ENCODE measurements around the gene NR2C2.

NR2C2 gene

DNA sequence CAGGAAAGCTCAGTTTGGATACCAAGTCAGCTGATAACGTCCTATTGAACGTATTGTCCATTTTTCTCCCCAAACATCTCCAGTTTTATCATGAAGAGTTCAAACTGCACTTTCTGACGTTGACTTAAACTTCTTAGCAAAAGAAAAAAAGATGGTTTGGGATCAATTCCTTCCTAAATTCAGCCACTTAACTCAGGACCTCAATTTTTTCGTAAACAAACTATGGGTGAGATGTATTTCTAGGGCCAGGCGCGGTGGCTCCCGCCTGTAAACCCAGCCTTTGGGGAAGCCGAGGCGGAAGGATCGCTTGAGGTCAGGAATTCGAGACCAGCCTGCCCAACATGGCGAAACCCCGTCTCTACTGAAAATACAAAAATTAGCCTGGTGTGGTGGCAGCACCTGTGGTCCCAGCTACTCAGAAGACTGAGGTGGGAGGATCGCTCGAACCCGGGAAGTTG lies 118.2 kb downstream of the NR2C2 start:
- no peak for DNase-seq

DNA sequence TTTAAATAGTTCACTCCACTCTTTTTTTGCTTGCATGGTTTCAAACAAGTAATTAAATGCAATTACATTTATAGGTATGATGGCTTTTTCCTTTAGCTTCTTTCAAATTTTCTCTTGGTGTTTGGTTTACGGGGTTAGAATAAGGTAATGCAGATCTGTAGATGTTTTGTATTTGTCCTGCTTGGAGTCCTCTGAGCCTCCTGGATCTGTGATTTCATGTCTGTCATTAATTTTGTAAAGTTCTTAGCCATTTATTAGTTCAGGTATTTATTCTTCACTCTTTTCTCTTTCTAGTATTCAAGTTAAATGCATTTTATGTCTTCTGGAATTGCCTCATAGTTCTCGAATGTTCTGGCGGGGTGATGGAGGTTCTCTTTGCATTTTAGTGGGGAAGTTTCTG lies 119.1 kb downstream of the NR2C2 start:
- DNase-seq, result no peak

DNA sequence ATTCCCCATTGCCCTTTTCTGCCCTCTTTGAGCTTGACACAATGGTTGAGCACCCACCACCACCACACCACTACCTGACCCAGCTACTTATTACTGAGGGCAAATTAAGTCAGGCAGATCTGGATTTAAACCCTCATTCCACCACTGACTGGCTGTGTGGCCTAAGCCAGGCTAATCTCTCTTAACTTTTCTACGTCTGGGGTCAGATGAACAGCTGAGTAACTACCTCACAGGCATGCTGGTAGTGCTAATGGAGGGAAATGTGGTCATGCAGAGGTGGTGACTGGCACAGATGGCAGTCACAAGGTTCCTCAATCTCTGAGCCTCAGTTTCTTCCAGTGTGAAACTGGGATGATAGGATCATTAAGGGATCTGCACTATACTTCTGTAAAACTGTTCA lies 122.1 kb downstream of the NR2C2 start:
- no peak for DNase-seq

DNA sequence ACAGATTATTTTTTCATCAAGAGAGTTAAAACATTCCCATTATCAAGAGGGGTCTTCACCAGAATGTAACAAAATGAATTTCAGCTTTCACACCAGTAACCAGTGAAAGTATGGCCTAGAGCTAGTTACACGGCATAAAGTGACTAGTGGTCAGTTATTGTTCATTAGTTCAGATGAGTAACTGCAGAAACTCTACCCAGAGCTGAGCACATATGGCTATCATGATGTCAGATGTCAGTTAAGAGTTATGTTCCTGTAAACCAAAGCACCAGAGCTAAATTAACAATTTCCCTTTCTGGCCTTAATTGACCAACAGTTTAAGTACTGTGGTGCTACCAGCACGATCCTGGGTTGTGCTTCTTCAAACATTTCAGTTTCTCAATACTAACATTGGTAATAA lies 124.3 kb downstream of the NR2C2 start:
- DNase-seq, result no peak

DNA sequence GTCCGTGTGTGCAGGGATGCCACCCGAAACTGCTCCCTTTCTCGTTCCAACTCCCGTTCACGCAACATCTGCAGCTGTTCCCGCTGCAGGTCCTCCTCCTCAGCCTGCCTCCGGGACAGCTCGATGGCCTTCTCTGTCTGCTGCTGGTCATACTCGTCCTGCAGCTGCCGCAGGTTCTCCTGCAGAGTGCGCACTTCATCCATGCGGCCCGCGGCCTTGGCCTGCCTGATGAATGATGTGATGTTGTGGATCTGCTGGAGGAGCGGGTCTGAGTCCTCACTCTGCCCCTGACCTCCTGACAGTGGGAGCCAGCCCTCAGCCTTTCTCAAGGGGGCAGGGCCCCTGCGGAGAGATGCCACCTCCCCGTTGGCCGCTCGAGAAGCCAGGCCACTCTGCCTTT lies 127.1 kb downstream of the NR2C2 start:
- DNase-seq, result no peak

DNA sequence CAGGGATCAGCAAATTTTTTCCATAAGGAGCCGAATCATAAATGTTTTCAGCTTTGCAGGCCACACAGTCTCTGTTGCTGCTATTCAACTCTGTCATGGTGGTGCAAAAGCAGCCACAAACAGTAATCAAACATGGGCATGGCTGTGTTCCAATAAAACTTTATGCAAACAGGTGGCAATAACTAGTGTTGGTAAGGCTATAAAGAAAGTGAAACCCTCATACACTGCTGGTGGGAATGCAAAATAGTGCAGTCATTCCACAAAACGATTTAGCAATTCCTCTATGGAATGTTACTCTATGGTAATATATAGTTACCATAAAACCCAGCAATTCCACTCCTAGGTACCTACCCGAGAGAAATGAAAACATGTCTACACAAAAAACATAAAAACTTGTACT lies 131.7 kb downstream of the NR2C2 start:
- no peak for DNase-seq

DNA sequence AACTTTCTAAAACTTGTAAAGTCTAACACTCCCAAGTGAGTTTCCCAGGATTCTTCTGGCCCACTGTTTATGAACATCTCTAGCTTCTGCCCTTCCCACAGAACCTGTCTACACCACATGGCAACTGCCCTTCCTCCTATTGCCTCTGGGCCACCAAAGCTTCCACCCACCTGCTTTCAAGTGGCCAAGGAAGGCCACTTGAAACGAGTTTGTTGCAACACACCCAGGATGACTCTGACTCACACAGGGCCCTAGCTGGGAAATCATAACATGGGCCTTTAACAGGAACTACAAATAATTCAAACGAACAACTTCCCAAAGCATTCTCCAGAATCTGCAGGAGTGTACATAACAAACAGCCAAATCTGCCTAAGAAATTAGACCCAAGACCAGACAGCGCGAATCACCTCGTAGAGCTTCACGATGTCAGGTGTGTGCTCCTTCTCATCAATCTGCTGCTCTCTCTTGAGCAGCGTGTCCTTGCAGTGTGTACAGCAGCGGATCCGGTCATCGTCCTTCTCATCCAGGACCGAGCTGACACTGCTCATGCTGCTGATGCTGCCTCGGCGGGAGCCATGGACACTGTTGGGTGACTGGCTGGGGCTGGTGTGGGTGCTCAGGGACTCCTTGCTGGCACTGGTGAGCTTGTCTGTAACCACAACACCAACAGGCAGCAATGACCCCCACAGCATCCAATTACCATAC lies 134.7 kb downstream of the NR2C2 start:
- DNase-seq, result peak; percentile 88

DNA sequence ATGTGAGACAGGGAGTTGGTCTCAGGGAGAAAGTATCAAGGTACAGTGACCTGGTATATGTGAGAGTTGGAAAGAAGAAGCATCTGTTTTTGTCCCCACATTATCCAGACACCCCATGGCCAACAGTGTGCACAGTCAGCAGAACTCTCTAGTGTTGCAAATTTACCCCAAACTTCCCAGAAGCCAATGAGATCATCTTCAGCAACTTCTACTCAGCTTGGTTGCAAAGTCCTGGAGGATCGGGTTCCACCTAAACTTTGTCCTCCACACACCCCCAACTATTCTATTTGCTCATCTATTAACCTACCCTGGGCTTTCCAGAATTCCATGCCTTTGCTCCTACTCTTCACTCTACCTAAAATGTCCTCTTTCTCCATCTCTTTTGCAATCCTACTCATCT lies 135.9 kb downstream of the NR2C2 start:
- DNase-seq, result no peak

DNA sequence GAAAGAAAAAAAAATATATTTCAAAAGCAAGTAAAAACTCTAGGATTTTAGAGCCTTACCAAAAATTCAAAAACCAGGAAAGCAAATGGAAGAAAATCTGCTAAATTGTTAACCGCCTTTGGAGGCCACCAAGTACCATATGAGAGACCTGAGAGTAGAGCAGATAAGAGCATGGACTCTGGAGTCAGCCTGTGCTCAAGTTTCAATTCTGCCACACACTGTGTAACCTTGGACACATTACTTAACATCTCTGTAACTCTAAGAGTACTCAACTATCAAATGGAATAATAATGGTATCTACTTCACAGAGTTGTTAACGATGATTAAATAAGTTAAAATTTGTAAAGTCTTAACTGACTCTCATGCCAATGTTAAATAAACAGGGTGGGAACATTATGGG lies 138.9 kb downstream of the NR2C2 start:
- no peak for DNase-seq

DNA sequence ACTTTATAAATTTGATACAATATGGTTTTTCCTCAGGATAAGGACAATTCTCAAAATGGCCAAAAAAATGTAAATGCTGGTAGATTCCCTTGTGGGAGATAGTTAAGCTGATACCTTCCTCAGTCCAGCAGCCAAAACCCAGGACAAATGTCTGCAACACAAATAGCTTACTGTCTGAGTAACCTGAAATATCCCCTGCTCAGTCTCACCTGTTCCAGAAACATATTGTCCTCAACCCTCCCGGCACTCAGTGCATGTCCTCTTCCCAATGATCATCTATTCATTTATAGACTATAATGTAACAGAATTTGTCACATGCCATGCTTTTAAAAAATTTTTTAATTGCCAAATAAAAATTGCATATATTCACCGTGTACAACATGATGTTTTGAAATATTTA lies 139.3 kb downstream of the NR2C2 start:
- no peak for DNase-seq

DNA sequence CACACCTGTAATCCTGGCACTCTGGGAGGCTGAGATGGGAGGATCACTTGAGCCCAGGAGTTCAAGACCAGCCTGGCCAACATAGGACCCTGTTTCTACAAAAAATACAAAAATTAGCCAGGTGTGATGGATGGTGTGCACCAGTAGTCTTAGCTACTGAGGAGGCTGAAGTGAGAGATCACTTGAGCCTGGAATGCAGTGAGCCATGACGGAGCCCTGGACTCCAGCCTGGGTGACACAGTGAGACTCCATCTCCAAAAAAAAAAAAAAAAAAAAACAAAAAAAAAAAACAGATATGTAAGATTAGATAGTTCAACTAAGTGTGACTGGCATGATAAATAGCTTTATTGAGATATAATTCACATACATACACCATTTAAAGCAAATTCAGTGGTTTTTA lies 141.8 kb downstream of the NR2C2 start:
- no peak for DNase-seq

DNA sequence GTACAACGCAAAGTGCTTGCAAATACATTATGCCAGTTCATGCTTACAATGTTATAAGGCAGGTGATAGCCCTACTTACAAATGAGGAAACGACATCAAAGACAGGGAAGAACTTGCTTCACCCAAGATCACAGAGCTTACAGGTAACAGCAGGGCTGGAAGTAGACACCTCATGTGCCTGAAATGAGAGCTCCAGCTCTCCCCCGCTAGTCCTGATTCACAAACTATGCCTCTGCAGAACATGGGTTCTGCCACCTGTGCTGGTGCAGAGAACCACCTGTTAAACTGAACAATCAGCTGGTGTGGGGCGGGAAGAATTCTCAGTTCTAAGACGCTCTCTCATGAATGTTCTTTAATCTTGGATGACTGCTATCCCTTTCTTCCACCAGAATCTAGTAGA lies 144.2 kb downstream of the NR2C2 start:
- DNase-seq, result no peak

DNA sequence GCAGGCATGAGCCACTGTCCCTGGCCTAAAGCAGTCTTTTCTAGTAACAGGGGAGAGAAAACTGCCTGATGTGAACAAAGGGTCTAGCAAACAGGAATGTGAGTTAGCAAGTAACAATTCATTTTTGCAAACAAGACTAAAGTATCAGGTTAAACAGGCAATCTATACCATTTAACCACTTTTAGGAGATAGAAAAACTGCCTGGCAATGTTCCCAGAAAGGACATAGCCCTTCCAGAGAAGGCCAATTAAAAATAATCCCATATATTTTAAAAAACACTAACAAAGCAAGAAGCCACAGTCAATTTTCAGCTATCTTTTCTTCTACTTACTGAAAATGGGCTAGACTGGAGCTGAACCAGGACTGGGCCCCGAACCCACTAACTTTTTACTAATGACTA lies 145.3 kb downstream of the NR2C2 start:
- DNase-seq, result no peak

DNA sequence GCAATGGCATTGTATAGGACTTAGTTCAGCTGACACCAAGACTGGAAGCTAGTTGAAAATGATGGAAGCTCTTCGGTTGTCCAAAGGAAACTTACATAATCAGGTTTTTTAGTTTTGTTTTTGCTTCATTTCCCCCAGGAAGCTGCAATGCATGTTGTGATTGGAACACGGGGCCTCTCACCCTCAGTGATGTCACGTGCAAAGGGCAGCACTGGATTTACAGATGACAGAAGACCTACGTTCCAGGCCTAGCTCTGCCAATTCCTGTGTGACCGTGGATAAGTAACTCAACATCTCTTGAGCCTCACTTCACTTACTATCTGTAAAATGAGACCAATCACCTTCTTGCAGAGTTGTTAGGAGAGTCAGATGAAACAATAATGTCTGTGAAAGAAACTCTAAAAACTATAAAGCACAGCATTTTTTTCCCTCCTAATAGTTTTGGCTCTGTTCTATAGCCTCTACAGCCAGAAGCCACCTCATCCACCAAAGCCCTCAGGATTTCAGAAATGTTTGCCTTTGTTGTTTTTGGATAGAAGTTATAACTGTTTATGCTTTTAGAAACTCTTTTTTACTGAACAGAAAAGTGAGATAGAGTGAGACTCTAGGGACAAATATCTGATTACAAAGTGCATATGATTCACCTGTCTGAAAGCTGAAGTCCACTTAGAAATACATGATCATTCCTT lies 146.9 kb downstream of the NR2C2 start:
- DNase-seq, result no peak

DNA sequence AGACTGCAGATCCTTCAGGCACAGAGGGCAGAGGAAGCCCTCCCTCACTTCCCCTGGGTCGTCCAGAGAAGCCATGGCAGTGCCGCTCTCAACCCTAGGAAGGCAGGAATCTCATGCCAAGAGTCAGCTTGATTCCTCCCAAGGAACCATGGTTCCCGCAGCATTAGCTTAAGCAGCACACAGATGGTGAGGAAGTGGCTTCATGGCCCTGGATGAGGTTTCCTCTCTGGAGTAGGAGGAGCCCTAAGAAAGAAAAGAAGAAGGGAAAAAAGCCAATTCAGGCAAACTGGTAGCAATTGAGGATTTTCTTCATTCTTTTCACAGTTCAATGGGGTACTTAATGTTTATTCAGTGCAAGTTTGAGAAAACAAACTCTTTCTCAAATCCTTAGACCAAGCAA lies 148.7 kb downstream of the NR2C2 start:
- peak; percentile 28 for DNase-seq

DNA sequence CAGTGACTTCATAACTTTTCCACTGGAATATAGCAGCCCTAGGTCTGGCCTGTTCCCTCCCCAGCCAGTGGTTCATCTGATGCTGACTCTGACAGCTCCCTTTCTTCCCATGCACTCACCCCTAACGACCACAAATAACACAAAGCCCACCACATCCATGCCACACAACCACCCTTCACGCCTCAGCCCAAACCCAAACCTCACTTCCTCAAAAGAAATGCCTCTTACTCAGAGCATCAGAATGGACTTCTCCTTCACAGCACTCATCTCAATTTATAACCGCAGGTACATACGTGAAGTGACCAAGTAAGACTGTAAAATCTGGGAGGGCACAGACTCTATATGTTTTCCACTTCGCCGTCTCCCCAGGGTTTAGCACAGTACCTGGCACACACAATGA lies 150.5 kb downstream of the NR2C2 start:
- DNase-seq, result peak; percentile 73

Measured in suppressor macrophage treated with lipopolysaccharide for 4 hours (primary cell).